SK-N-SH (cell line): Measurements from ENCODE around the gene ATP11B. TPM values are rescaled to one million over a fixed set of nuclear protein-coding genes. Genes with fewer than 3 reads are reported as not detected.

Source experiments
- CTCF ChIA-PET: fragments of 300-600, 350-600 bp; formaldehyde crosslinking; extraction: SDS; loops from one replicate; lab custom pipeline; 2021; lab: Yijun Ruan, JAX
- POLR2A ChIA-PET: fragments of 350-600 bp; sonication (Branson Sonifier 250); formaldehyde crosslinking; extraction: SDS; loops from one replicate; lab custom pipeline; 2020; ENCODE audit warnings: antibody characterized with exemption, inconsistent platforms; lab: Yijun Ruan, JAX
- DNase-seq: peaks from one replicate; pipeline ENCODE4 v3.0.0; 2012
- H2AFZ ChIP-seq: fragments of 200-600 bp; sonication (generic); 2 replicates; pipeline ENCODE4 v1.8.1; 2016; ENCODE audit warnings: antibody characterized with exemption, mild to moderate bottlenecking, low read depth
- H3F3A ChIP-seq: fragments of 200-600 bp; sonication (generic); replicated peaks from 2 replicates; pipeline ENCODE3; 2016; ENCODE audit warnings: antibody characterized with exemption, mild to moderate bottlenecking; ENCODE audit not compliant: insufficient read depth
- H3K27ac ChIP-seq, 2 experiments: fragments of 200-500 bp in 1 of 2; fragments of 200-600 bp in 1 of 2; sonication (Bioruptor generic) in 1 of 2; sonication (generic), shearing (Covaris generic) in 1 of 2; 2 replicates each; pipeline versions ENCODE4 v1.5.1 to v1.6.1; 2014 to 2016; ENCODE audit warnings: low read depth in 2 of 2, inconsistent platforms in 1 of 2, low read length in 1 of 2, mild to moderate bottlenecking in 1 of 2, mixed read lengths in 1 of 2
- H3K27me3 ChIP-seq: fragments of 200-600 bp; sonication (generic), shearing (Covaris generic); 2 replicates; pipeline ENCODE4 v1.6.1; 2016; ENCODE audit warnings: mixed run types; ENCODE audit not compliant: insufficient read depth
- H3K36me3 ChIP-seq, 2 experiments: fragments of 200-500 bp in 1 of 2; fragments of 200-600 bp in 1 of 2; sonication (Bioruptor generic) in 1 of 2; sonication (generic) in 1 of 2; replicated peaks in 1 of 2; 2 replicates each; pipeline versions ENCODE3 to v1.5.1; 2014 to 2016; ENCODE audit warnings: low read length in 1 of 2, mild to moderate bottlenecking in 1 of 2; ENCODE audit not compliant: insufficient read depth in 2 of 2, control insufficient read depth in 1 of 2
- H3K4me1 ChIP-seq, 2 experiments: fragments of 200-500 bp in 1 of 2; fragments of 200-600 bp in 1 of 2; sonication (Bioruptor generic) in 1 of 2; sonication (generic), shearing (Covaris generic) in 1 of 2; 2 replicates each; pipeline versions ENCODE4 v1.5.1 to v1.6.1; 2014 to 2016; ENCODE audit warnings: low read depth in 1 of 2, low read length in 1 of 2, mixed run types in 1 of 2; ENCODE audit not compliant: insufficient read depth in 2 of 2, control insufficient read depth in 1 of 2
- H3K4me2 ChIP-seq: fragments of 200-600 bp; sonication (generic), shearing (Covaris generic); 2 replicates; pipeline ENCODE4 v1.6.1; 2017; ENCODE audit warnings: mixed run types
- H3K4me3 ChIP-seq, 2 experiments: fragments of 200-500 bp in 1 of 2; fragments of 200-600 bp in 1 of 2; sonication (Bioruptor generic) in 1 of 2; sonication (generic), shearing (Covaris generic) in 1 of 2; 2 replicates each; pipeline versions ENCODE4 v1.5.1 to v1.8.1; 2014 to 2016; ENCODE audit warnings: low read depth in 2 of 2, inconsistent platforms in 1 of 2, low read length in 1 of 2, mild to moderate bottlenecking in 1 of 2, mixed read lengths in 1 of 2, moderate library complexity in 1 of 2
- H3K79me2 ChIP-seq: fragments of 200-600 bp; sonication (generic); 2 replicates; pipeline ENCODE4 v1.8.1; 2017; ENCODE audit warnings: mild to moderate bottlenecking; ENCODE audit not compliant: insufficient read depth
- H3K9ac ChIP-seq: fragments of 200-600 bp; sonication (generic); 2 replicates; pipeline ENCODE4 v1.6.1; 2017; ENCODE audit warnings: mixed run types
- H3K9me2 ChIP-seq: fragments of 200-600 bp; sonication (generic); 2 replicates; pipeline ENCODE4 v1.6.1; 2017; ENCODE audit warnings: mixed run types
- H3K9me3 ChIP-seq: fragments of 200-600 bp; sonication (generic); 2 replicates; pipeline ENCODE4 v1.6.1; 2017; ENCODE audit warnings: mixed run types, mild to moderate bottlenecking, moderate library complexity
- H4K20me1 ChIP-seq: fragments of 200-600 bp; sonication (generic); 2 replicates; pipeline ENCODE4 v1.6.1; 2017; ENCODE audit warnings: mild to moderate bottlenecking, mixed run types; ENCODE audit not compliant: insufficient read depth
- CHD2 ChIP-seq: fragments of 150-350 bp; IDR thresholded peaks from 2 replicates; pipeline ENCODE4 v1.6.1; 2018; ENCODE audit warnings: low read length; ENCODE audit not compliant: partially characterized antibody
- ELF1 ChIP-seq: IDR thresholded peaks from 2 replicates; pipeline ENCODE4 v1.4.0; 2012
- FOSL2 ChIP-seq: IDR thresholded peaks from 2 replicates; pipeline ENCODE4 v1.4.0; 2012; ENCODE audit warnings: low read depth, mild to moderate bottlenecking, moderate library complexity, borderline replicate concordance
- FOXM1 ChIP-seq: IDR thresholded peaks from 2 replicates; pipeline ENCODE4 v1.4.0; 2012; ENCODE audit warnings: low read depth, mild to moderate bottlenecking
- IRF3 ChIP-seq: fragments of 150-350 bp; IDR thresholded peaks from 2 replicates; pipeline ENCODE4 v1.6.1; 2016; ENCODE audit warnings: mild to moderate bottlenecking, low read depth, low read length
- POLR2AphosphoS5 ChIP-seq: IDR thresholded peaks from 2 replicates; pipeline ENCODE4 v1.6.1; 2012; ENCODE audit warnings: low read depth, low read length
- REST ChIP-seq: IDR thresholded peaks from 2 replicates; pipeline ENCODE4 v1.6.1; 2012; ENCODE audit warnings: mild to moderate bottlenecking, low read depth, low read length, moderate library complexity
- RFX5 ChIP-seq: IDR thresholded peaks from 2 replicates; pipeline ENCODE4 v1.6.1; 2012; ENCODE audit warnings: mild to moderate bottlenecking, improper control_type of control experiment, low read length
- RXRA ChIP-seq: IDR thresholded peaks from 2 replicates; pipeline ENCODE4 v1.4.0; 2012; ENCODE audit warnings: low read depth, mild to moderate bottlenecking, borderline replicate concordance
- TAF1 ChIP-seq: IDR thresholded peaks from 2 replicates; pipeline ENCODE4 v1.6.1; 2012; ENCODE audit warnings: low read depth, mild to moderate bottlenecking, low read length, moderate library complexity, borderline replicate concordance
- TCF12 ChIP-seq: IDR thresholded peaks from 2 replicates; pipeline ENCODE4 v1.4.0; 2012
- USF1 ChIP-seq: IDR thresholded peaks from 2 replicates; pipeline ENCODE4 v1.4.0; 2012; ENCODE audit warnings: low read depth, borderline replicate concordance
- WGBS: methylation state at CpG from one replicate; pipeline ENCODE4 v1.1.6; 2017; ENCODE audit warnings: low lambda C conversion rate; 5-methylcytosine and 5-hydroxymethylcytosine counted together
- polyA plus RNA-seq, 3 experiments: library from polyadenylated mRNA; depleted of rRNA; stranded (reverse); fragments of >200 nt; gene quantifications; 2 replicates each; pipeline ENCODE4 v1.2.3, GENCODE V29; 2012

The ATP11B gene
- polyA plus RNA-seq, 1 of the 3 experiments (the other 2 are of a cell fraction) = 8.7 TPM

GRCh38 chr3:182768413-182768812, 24.9 kb upstream of the ATP11B start:
- CTCF ChIA-PET = no interaction called here
- Histone ChIP-seq H3K9me2 (no peaks in the 10 kb centered on the region), H3K9ac (no peak overlapping the region), H3K27ac (no peak overlapping the region), H3K9me3 (no peaks in the 10 kb centered on the region), H4K20me1 (no peaks in the 10 kb centered on the region), H3K4me2 (no peak overlapping the region), H3K36me3 (no peaks in the 10 kb centered on the region), H3F3A (no peaks in the 10 kb centered on the region), H2AFZ (no peak overlapping the region; the same call in 1 of the 2 replicates), H3K4me1 (no peaks in the 10 kb centered on the region), H3K4me3 (no peak overlapping the region), H3K27me3 (no peaks in the 10 kb centered on the region), H3K79me2 (no peaks in the 10 kb centered on the region)
- POLR2A ChIA-PET = no interaction called here
- 56% methylated on average over 1 of the region's 1 CpG for WGBS
- no peak for DNase-seq
- TF ChIP-seq RXRA (no peak), IRF3 (no peak), RFX5 (no peak), CHD2 (no peak), TAF1 (no peak)

- no peak for TF ChIP-seq TCF12
- TF ChIP-seq FOSL2 = no peak
- TF ChIP-seq POLR2AphosphoS5 = no peak
- no peak for TF ChIP-seq USF1
- TF ChIP-seq RFX5 = no peak
- TF ChIP-seq RXRA = no peak
- TF ChIP-seq FOXM1 = no peak
- no peak for TF ChIP-seq REST
- TF ChIP-seq ELF1 = no peak
- ChIA-PET CTCF (no interaction called here), POLR2A (no interaction called here)
- no peak overlapping the region for H3K27ac ChIP-seq
- no peak overlapping the region for H3K9ac ChIP-seq
- no peaks in the 10 kb centered on the region for H3K79me2 ChIP-seq
- H3K9me3 ChIP-seq = no peaks in the 10 kb centered on the region
- no peaks in the 10 kb centered on the region for H3K9me2 ChIP-seq
- H4K20me1 ChIP-seq = no peaks in the 10 kb centered on the region
- H3K36me3 ChIP-seq = no peaks in the 10 kb centered on the region
- H3K4me3 ChIP-seq = no peak overlapping the region
- H3K4me1 ChIP-seq = no peaks in the 10 kb centered on the region
- WGBS = 82% methylated on average over 2 of the region's 2 CpGs
- H3K4me2 ChIP-seq = no peak overlapping the region
- H3F3A ChIP-seq = no peaks in the 10 kb centered on the region
- no peak overlapping the region for H2AFZ ChIP-seq
- H3K27me3 ChIP-seq = no peaks in the 10 kb centered on the region
- no peak for DNase-seq
These were observed 23.6 kb upstream of the ATP11B start for GRCh38 chr3:182769673-182770072.
